Mucosa of stomach (tissue), 1 donor: Measurements from ENCODE around the gene TKT.

ENCODE experiments used
- H3K27me3 ChIP-seq: one replicate; pipeline ENCODE4 v1.7.0; 2013; ENCODE audit warnings: mild to moderate bottlenecking, low read length; ENCODE audit not compliant: control insufficient read depth, insufficient read depth
- H3K36me3 ChIP-seq: one replicate; pipeline ENCODE4 v1.7.0; 2013; ENCODE audit warnings: low read length; ENCODE audit not compliant: control insufficient read depth, insufficient read depth
- H3K4me1 ChIP-seq: one replicate; pipeline ENCODE4 v1.7.0; 2013; ENCODE audit warnings: mild to moderate bottlenecking, low read length; ENCODE audit not compliant: control insufficient read depth, insufficient read depth
- H3K4me3 ChIP-seq: one replicate; pipeline ENCODE4 v1.7.0; 2013; ENCODE audit warnings: low read length
- H3K9ac ChIP-seq: one replicate; pipeline ENCODE4 v1.7.0; 2013; ENCODE audit warnings: mild to moderate bottlenecking, low read length, moderate library complexity
- H3K9me3 ChIP-seq: one replicate; pipeline ENCODE4 v1.7.0; 2013; ENCODE audit warnings: mild to moderate bottlenecking, low read length, moderate library complexity; ENCODE audit not compliant: control insufficient read depth
- donor health status: Pancreatic carcinoma.

Gene TKT

GRCh38 chr3:53196575-53197407 is 59.0 kb downstream of the TKT start:
- Histone ChIP-seq H3K4me3 (no peak overlapping the region), H3K4me1 (peaks cover 9% of the 10 kb centered on the region), H3K9ac (no peak overlapping the region), H3K9me3 (no peaks in the 10 kb centered on the region), H3K36me3 (peaks cover 6% of the 10 kb centered on the region), H3K27me3 (no peaks in the 10 kb centered on the region)

DNA sequence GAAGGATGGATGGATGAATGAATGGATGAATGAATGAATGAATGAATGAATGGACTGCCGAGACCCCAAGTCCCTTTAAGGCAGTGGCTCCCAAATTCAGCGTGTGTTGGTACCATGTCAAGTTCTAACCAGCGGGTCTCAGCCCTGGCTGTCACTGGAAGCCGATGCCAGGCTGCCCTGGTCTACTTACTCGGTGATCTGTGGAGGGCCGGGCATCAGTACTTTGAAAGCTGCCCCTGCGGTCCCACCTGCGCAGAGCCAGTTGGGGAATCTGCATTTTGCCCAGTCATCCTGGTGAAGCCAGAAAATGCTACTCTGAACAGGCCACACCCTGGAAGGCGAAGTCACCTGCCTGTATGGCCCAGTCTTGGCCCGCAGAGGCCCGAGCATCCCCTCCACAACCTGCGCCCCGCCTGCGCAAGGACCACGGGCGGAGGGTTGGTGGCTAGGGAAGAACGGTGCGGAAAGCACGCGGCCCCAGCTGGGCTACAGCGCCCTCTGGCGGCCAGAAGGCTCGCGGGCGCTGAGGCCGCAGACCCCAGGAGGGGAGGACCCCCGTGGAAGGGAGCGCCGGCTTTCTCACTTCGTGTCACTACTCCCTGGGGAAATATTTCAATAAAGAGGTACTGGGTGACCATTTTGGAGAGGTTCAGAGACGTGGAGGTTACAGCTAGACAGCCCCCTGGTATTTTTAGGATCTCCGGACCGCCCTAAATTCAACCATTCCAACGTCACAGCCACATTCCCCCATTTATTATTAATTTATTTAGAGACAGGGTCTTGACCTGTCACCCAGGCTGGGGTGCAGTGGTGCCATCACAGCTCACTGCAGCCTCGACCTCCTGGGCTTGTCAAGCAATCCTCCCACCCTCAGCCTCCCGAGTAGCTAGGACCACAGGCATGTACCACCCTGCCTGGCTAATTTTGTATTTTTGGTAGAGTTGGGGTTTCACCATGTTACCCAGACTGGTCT is 59.9 kb downstream of the TKT start:
- Histone ChIP-seq H3K27me3 (no peaks in the 10 kb centered on the region), H3K9ac (no peak overlapping the region), H3K4me1 (peaks cover 9% of the 10 kb centered on the region), H3K36me3 (peaks cover 6% of the 10 kb centered on the region), H3K4me3 (no peak overlapping the region), H3K9me3 (no peaks in the 10 kb centered on the region)

- H3K9me3 ChIP-seq, result no peaks in the 10 kb centered on the region
- H3K27me3 ChIP-seq, result no peaks in the 10 kb centered on the region
- no peak overlapping the region for H3K4me3 ChIP-seq
- peaks cover 9% of the 10 kb centered on the region for H3K4me1 ChIP-seq
- peaks cover 6% of the 10 kb centered on the region for H3K36me3 ChIP-seq
- no peak overlapping the region for H3K9ac ChIP-seq
These were observed 60.8 kb downstream of the TKT start for GRCh38 chr3:53195066-53195450.

DNA sequence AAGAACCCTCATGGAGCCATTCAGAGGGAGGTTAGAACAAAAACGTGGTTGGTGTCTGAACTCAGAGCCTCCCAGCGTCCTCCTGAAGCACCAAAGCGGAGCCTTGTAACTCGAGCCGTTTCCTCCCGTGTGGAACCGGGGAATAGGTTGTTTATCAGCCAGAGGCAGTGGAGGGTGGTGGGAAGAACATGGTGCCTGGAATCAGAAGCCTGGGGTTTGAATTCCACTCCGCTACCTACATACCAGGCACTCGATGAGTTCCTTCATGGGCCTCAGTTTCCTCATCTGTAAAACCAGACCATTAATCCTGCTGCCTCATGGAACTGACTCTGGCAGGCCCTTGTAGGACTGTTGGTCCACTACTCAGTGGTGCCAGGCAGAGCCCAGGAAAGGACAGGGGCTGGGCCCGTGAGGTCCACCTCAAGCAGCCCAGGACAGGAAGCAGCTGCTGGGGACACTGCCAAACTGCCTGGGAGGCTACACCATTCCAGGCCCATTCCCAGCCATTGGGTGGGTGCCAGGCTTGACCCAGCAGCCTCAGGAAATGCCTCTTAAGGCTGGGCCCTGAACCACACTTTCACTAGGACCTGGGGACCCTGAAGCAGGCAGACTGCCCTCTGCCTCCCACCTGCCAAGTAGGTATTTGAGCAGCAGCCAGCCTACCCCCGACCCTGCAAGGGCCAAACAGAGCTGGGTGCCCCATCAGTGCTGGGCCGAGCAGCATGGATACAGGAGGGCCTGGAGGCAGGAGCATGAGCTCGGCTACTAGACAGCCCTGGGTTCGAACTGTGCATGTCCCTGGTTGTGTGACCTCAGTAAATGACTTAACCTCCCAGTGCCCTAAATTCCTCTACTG is 61.4 kb downstream of the TKT start:
- no peaks in the 10 kb centered on the region for H3K9me3 ChIP-seq
- H3K27me3 ChIP-seq, result no peaks in the 10 kb centered on the region
- H3K4me1 ChIP-seq, result peaks cover 9% of the 10 kb centered on the region
- no peak overlapping the region for H3K9ac ChIP-seq
- H3K36me3 ChIP-seq, result peaks cover 12% of the 10 kb centered on the region
- H3K4me3 ChIP-seq, result no peak overlapping the region

GRCh38 chr3:53193466-53194209 is 62.2 kb downstream of the TKT start:
- Histone ChIP-seq H3K36me3 (peaks cover 20% of the 10 kb centered on the region), H3K4me3 (no peak overlapping the region), H3K9ac (no peak overlapping the region), H3K27me3 (no peaks in the 10 kb centered on the region), H3K4me1 (peaks cover 11% of the 10 kb centered on the region), H3K9me3 (no peaks in the 10 kb centered on the region)

- Histone ChIP-seq H3K4me3 (no peak overlapping the region), H3K9me3 (no peaks in the 10 kb centered on the region), H3K4me1 (peaks cover 16% of the 10 kb centered on the region), H3K27me3 (no peaks in the 10 kb centered on the region), H3K9ac (no peak overlapping the region), H3K36me3 (peaks cover 23% of the 10 kb centered on the region)
These were observed 63.2 kb downstream of the TKT start for GRCh38 chr3:53192608-53193007.

- Histone ChIP-seq H3K36me3 (peaks cover 30% of the 10 kb centered on the region), H3K4me3 (no peak overlapping the region), H3K27me3 (no peaks in the 10 kb centered on the region), H3K4me1 (peaks cover 23% of the 10 kb centered on the region), H3K9me3 (no peaks in the 10 kb centered on the region), H3K9ac (no peak overlapping the region)
These were observed 63.9 kb downstream of the TKT start for GRCh38 chr3:53191836-53192480.

DNA sequence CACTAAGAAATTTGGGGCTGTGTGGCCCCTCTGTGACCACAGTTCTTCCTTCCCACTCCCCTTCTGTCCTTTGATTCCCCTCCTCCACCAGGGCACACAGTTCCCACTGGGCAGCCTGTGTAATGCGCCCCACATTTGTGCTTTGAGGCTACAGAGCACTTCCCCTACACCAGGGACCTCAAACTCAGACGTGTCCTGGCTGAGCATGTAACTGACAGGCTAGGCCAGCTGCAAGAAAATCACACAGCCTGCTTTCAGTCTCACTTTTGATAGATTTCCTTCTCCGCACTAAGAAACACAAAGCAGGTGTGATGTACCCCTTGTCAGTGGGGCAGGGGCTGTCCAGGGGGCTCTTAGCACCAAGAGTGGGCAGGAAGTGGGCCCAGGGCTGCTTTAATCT is 65.2 kb downstream of the TKT start:
- H3K4me1 ChIP-seq, result peaks cover 25% of the 10 kb centered on the region
- H3K36me3 ChIP-seq, result peaks cover 41% of the 10 kb centered on the region
- H3K9ac ChIP-seq, result no peak overlapping the region
- no peak overlapping the region for H3K4me3 ChIP-seq
- H3K9me3 ChIP-seq, result no peaks in the 10 kb centered on the region
- no peaks in the 10 kb centered on the region for H3K27me3 ChIP-seq

DNA sequence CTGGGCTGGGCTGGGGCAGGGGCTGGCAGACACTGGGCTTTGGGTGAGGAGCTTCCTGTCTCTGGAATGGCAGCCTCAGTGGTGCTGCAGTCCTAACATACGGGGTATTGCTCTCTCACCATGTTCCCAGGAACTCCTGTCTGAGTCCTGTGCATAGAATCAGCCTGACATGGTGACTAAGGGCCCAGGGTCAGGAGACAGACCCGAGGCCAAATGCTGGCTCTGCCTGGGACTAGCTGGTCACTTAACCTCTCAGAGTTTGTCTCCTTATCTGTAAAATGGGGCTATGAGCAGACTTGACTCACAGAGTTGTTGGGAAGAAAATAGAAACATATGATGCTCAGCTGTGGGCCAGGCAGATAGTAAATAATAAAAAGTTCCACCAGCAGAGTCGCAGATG is 66.5 kb downstream of the TKT start:
- Histone ChIP-seq H3K9me3 (no peaks in the 10 kb centered on the region), H3K4me1 (peaks cover 21% of the 10 kb centered on the region), H3K36me3 (peaks cover 45% of the 10 kb centered on the region), H3K9ac (no peak overlapping the region), H3K27me3 (no peaks in the 10 kb centered on the region), H3K4me3 (no peak overlapping the region)

DNA sequence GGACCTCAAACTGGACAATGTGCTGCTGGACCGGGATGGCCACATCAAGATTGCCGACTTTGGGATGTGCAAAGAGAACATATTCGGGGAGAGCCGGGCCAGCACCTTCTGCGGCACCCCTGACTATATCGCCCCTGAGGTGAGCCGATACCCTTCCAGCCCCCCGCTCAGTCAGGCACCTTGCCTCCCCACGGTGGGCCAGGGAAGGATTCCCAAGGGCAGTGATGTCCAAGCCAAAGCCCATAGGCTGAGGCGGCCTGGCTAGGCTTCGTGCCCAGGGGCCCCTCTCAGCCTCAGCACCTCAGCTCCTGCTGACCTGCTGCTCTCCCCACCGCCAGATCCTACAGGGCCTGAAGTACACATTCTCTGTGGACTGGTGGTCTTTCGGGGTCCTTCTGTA is 67.1 kb downstream of the TKT start:
- H3K4me1 ChIP-seq, result peaks cover 16% of the 10 kb centered on the region
- H3K27me3 ChIP-seq, result no peaks in the 10 kb centered on the region
- H3K9ac ChIP-seq, result no peak overlapping the region
- peaks cover 45% of the 10 kb centered on the region for H3K36me3 ChIP-seq
- no peak overlapping the region for H3K4me3 ChIP-seq
- H3K9me3 ChIP-seq, result no peaks in the 10 kb centered on the region
